ENCODE data around the gene ANK3.

ANK3 gene

DNA sequence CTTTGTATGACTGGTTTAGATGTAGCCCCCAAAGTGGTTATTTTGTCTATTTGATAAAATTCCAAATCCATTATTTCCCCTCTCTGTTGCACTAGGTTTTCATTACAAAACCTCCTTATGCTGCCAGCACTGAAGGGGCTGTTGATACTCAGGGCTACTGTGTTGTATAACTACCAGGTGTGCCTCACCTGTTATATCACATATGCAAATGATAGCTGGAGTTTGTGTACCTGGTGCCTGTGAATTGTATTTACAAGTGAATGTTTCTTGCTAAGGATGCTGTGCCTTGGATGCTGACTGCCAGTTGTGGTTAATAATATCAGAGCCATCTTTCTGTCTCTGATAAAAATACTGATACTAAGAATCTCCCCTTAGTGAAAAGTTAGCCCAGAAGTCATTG is 398.6 kb downstream of the ANK3 start:
- Histone ChIP-seq H3K79me1 (ENCODE audit: low read length) (no peaks in the 10 kb centered on the region), H3K4me1 (ENCODE audit: control insufficient read depth in 1 of 2, insufficient read depth in 2 of 2, low read length in 2 of 2) (no peaks in the 10 kb centered on the region), H2BK120ac (ENCODE audit: insufficient read depth, low read length, poor library complexity) (no peak overlapping the region), H3K14ac (ENCODE audit: low read length) (no peak overlapping the region), H2AFZ (ENCODE audit: insufficient read depth, low read length, poor library complexity) (no peak overlapping the region), H2AK5ac (ENCODE audit: low read length) (no peak overlapping the region), H3K27ac (ENCODE audit: low read depth, low read length) (no peak overlapping the region), H3K18ac (ENCODE audit: low read length) (no peak overlapping the region), H3K36me3 (ENCODE audit: control insufficient read depth in 1 of 2, insufficient read depth in 2 of 2, low read length in 2 of 2) (no peaks in the 10 kb centered on the region), H3K4ac (ENCODE audit: low read depth, low read length) (no peak overlapping the region), H3K9me3 (ENCODE audit: insufficient read depth, low read depth, low read length) (no peaks in the 10 kb centered on the region), H2BK5ac (ENCODE audit: low read depth, low read length, poor library complexity) (no peak overlapping the region), H4K8ac (ENCODE audit: low read depth, low read length) (no peak overlapping the region), H3K27me3 (ENCODE audit: insufficient read depth, low read length) (no peaks in the 10 kb centered on the region), H4K12ac (ENCODE audit: low read depth, low read length) (no peak overlapping the region), H2BK12ac (ENCODE audit: low read length) (no peak overlapping the region), H3K4me2 (ENCODE audit: low read length) (no peak overlapping the region), H3K79me2 (ENCODE audit: control insufficient read depth, insufficient read depth, low read length, poor library complexity) (no peaks in the 10 kb centered on the region), H3K23ac (ENCODE audit: low read length) (no peak overlapping the region), H4K91ac (ENCODE audit: low read depth, low read length) (no peak overlapping the region), H3K9ac (ENCODE audit: low read length) (no peak overlapping the region), H3K4me3 (ENCODE audit: low read depth, low read length) (no peak overlapping the region)
- DNase-seq = no peak

DNA sequence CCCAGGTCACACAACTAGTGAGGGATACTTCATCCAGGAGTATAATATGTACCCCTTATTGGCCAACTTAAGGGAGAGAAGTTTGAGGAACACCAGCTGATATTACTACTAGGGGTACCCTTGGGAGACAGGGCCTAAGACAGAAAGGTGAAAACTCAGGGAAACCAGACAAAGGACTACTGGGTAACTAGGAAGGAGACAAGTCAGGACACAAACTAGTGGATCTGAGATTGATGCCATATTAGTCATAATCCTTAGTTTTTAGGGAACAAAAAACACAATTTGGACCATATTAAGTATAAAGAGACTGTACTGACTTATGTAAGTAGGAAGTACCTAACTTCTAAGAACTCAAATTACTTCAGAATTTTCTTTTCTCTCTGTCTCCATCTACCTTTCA is 404.0 kb downstream of the ANK3 start:
- Histone ChIP-seq H4K8ac (ENCODE audit: low read depth, low read length) (no peak overlapping the region), H3K4ac (ENCODE audit: low read depth, low read length) (no peak overlapping the region), H2AFZ (ENCODE audit: insufficient read depth, low read length, poor library complexity) (no peak overlapping the region), H3K18ac (ENCODE audit: low read length) (no peak overlapping the region), H3K23ac (ENCODE audit: low read length) (no peak overlapping the region), H3K4me3 (ENCODE audit: low read depth, low read length) (no peak overlapping the region), H4K12ac (ENCODE audit: low read depth, low read length) (no peak overlapping the region), H3K79me2 (ENCODE audit: control insufficient read depth, insufficient read depth, low read length, poor library complexity) (no peaks in the 10 kb centered on the region), H3K4me1 (ENCODE audit: control insufficient read depth in 1 of 2, insufficient read depth in 2 of 2, low read length in 2 of 2) (no peaks in the 10 kb centered on the region), H2AK5ac (ENCODE audit: low read length) (no peak overlapping the region), H3K79me1 (ENCODE audit: low read length) (no peaks in the 10 kb centered on the region), H3K27me3 (ENCODE audit: insufficient read depth, low read length) (no peaks in the 10 kb centered on the region), H3K27ac (ENCODE audit: low read depth, low read length) (no peak overlapping the region), H3K9ac (ENCODE audit: low read length) (no peak overlapping the region), H2BK5ac (ENCODE audit: low read depth, low read length, poor library complexity) (no peak overlapping the region), H3K9me3 (ENCODE audit: insufficient read depth, low read depth, low read length) (no peaks in the 10 kb centered on the region), H3K36me3 (ENCODE audit: control insufficient read depth in 1 of 2, insufficient read depth in 2 of 2, low read length in 2 of 2) (no peaks in the 10 kb centered on the region), H2BK12ac (ENCODE audit: low read length) (no peak overlapping the region), H4K91ac (ENCODE audit: low read depth, low read length) (no peak overlapping the region), H3K14ac (ENCODE audit: low read length) (no peak overlapping the region), H2BK120ac (ENCODE audit: insufficient read depth, low read length, poor library complexity) (no peak overlapping the region), H3K4me2 (ENCODE audit: low read length) (no peak overlapping the region)
- no peak for DNase-seq

DNA sequence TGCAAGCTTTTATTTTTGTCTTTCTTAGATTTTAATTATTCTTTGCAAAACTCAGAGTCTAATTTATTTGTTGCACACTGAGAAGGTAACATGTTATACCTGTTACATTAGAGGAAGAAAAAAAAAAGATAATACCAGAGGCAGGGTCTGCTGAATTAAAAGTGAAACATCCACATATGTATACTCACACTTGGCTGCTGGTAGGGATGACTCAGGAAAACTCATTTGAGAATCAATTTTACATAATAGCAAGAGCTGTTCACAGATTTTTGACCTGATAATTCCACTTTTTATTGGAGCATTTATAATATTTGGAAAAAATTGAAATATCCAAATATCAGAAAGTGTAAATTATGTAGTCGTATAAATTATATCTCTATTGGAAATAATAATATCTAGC is 405.3 kb downstream of the ANK3 start:
- no peak overlapping the region for H4K8ac ChIP-seq (ENCODE audit: low read depth, low read length)
- H3K27ac ChIP-seq (ENCODE audit: low read depth, low read length) = no peak overlapping the region
- H4K91ac ChIP-seq (ENCODE audit: low read depth, low read length) = no peak overlapping the region
- H3K4ac ChIP-seq (ENCODE audit: low read depth, low read length) = no peak overlapping the region
- WGBS (ENCODE audit: extremely low coverage, insufficient coverage, insufficient read length) = no CpG with 5 or more reads among the region's 1 CpG
- no peak overlapping the region for H2AFZ ChIP-seq (ENCODE audit: insufficient read depth, low read length, poor library complexity)
- no peak overlapping the region for H3K23ac ChIP-seq (ENCODE audit: low read length)
- no peak overlapping the region for H3K4me3 ChIP-seq (ENCODE audit: low read depth, low read length)
- H3K14ac ChIP-seq (ENCODE audit: low read length) = no peak overlapping the region
- H3K4me1 ChIP-seq (ENCODE audit: control insufficient read depth in 1 of 2, insufficient read depth in 2 of 2, low read length in 2 of 2) = no peaks in the 10 kb centered on the region
- no peak overlapping the region for H3K9ac ChIP-seq (ENCODE audit: low read length)
- H3K9me3 ChIP-seq (ENCODE audit: insufficient read depth, low read depth, low read length) = no peaks in the 10 kb centered on the region
- no peak overlapping the region for H3K4me2 ChIP-seq (ENCODE audit: low read length)
- H3K79me1 ChIP-seq (ENCODE audit: low read length) = no peaks in the 10 kb centered on the region
- H3K27me3 ChIP-seq (ENCODE audit: insufficient read depth, low read length) = no peaks in the 10 kb centered on the region
- H3K36me3 ChIP-seq (ENCODE audit: control insufficient read depth in 1 of 2, insufficient read depth in 2 of 2, low read length in 2 of 2) = no peaks in the 10 kb centered on the region
- H2AK5ac ChIP-seq (ENCODE audit: low read length) = no peak overlapping the region
- no peaks in the 10 kb centered on the region for H3K79me2 ChIP-seq (ENCODE audit: control insufficient read depth, insufficient read depth, low read length, poor library complexity)
- no peak overlapping the region for H3K18ac ChIP-seq (ENCODE audit: low read length)
- H2BK5ac ChIP-seq (ENCODE audit: low read depth, low read length, poor library complexity) = no peak overlapping the region
- no peak overlapping the region for H4K12ac ChIP-seq (ENCODE audit: low read depth, low read length)
- DNase-seq = no peak
- no peak overlapping the region for H2BK12ac ChIP-seq (ENCODE audit: low read length)
- no peak overlapping the region for H2BK120ac ChIP-seq (ENCODE audit: insufficient read depth, low read length, poor library complexity)

DNA sequence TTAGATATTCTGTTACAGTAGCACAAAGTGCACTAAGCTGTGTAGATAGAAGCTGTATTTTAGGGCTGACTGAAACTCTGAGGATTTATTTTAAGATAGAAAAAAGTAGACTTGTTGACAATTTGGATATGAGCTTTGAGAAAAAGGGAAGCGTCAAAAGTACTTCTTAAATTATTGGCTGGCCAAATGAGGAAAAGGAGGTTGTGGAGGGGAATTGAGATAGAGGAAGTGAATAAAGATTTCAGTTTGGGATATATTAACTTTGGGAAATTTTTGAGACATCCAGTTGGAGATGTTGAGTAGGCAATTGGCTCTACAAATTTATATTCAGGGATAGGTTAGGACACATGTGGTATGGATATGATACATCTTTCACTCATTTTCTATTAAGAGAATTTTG is 409.3 kb downstream of the ANK3 start:
- Histone ChIP-seq H3K9ac (ENCODE audit: low read length) (no peak overlapping the region), H3K4me3 (ENCODE audit: low read depth, low read length) (no peak overlapping the region), H3K79me2 (ENCODE audit: control insufficient read depth, insufficient read depth, low read length, poor library complexity) (no peaks in the 10 kb centered on the region), H3K4me2 (ENCODE audit: low read length) (no peak overlapping the region), H2BK5ac (ENCODE audit: low read depth, low read length, poor library complexity) (no peak overlapping the region), H3K27me3 (ENCODE audit: insufficient read depth, low read length) (no peaks in the 10 kb centered on the region), H3K36me3 (ENCODE audit: control insufficient read depth in 1 of 2, insufficient read depth in 2 of 2, low read length in 2 of 2) (peaks cover 0 to 6% of the 10 kb centered on the region in 2 experiments), H4K12ac (ENCODE audit: low read depth, low read length) (no peak overlapping the region), H2BK12ac (ENCODE audit: low read length) (no peak overlapping the region), H2AFZ (ENCODE audit: insufficient read depth, low read length, poor library complexity) (no peak overlapping the region), H2AK5ac (ENCODE audit: low read length) (no peak overlapping the region), H3K4me1 (ENCODE audit: control insufficient read depth in 1 of 2, insufficient read depth in 2 of 2, low read length in 2 of 2) (no peaks in the 10 kb centered on the region), H3K23ac (ENCODE audit: low read length) (no peak overlapping the region), H3K79me1 (ENCODE audit: low read length) (no peaks in the 10 kb centered on the region), H3K14ac (ENCODE audit: low read length) (no peak overlapping the region), H4K8ac (ENCODE audit: low read depth, low read length) (no peak overlapping the region), H3K18ac (ENCODE audit: low read length) (no peak overlapping the region), H3K27ac (ENCODE audit: low read depth, low read length) (no peak overlapping the region), H3K4ac (ENCODE audit: low read depth, low read length) (no peak overlapping the region), H3K9me3 (ENCODE audit: insufficient read depth, low read depth, low read length) (peaks cover 3% of the 10 kb centered on the region), H2BK120ac (ENCODE audit: insufficient read depth, low read length, poor library complexity) (no peak overlapping the region), H4K91ac (ENCODE audit: low read depth, low read length) (no peak overlapping the region)
- DNase-seq = no peak
- WGBS (ENCODE audit: extremely low coverage, insufficient coverage, insufficient read length) = no CpG with 5 or more reads among the region's 1 CpG

DNA sequence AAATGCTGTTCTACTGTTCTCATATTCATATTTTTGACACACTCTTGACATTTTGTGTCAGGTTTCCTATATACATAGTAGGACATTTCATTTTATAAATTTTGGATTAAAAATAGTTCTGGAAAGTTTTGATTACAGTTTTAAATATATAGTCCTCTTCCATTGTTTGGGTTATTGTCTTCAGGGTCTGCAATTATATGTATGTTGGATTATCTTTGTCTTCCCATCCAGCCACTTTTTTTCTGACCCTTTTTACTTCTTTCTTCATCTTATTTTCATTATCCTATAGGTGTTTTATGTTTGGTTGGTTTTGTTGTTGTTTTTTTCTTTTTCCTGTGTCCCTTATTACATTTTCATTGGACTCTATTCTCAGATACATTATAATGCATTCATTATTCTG is 412.2 kb downstream of the ANK3 start:
- Histone ChIP-seq H3K4me3 (ENCODE audit: low read depth, low read length) (no peak overlapping the region), H2AFZ (ENCODE audit: insufficient read depth, low read length, poor library complexity) (no peak overlapping the region), H3K18ac (ENCODE audit: low read length) (no peak overlapping the region), H2BK12ac (ENCODE audit: low read length) (no peak overlapping the region), H2BK120ac (ENCODE audit: insufficient read depth, low read length, poor library complexity) (no peak overlapping the region), H3K4me1 (ENCODE audit: control insufficient read depth in 1 of 2, insufficient read depth in 2 of 2, low read length in 2 of 2) (peaks cover 2% of the 10 kb centered on the region in 2 experiments), H3K9ac (ENCODE audit: low read length) (no peak overlapping the region), H4K91ac (ENCODE audit: low read depth, low read length) (no peak overlapping the region), H4K12ac (ENCODE audit: low read depth, low read length) (no peak overlapping the region), H3K4me2 (ENCODE audit: low read length) (no peak overlapping the region), H3K79me2 (ENCODE audit: control insufficient read depth, insufficient read depth, low read length, poor library complexity) (peaks cover 2% of the 10 kb centered on the region), H4K8ac (ENCODE audit: low read depth, low read length) (no peak overlapping the region), H2BK5ac (ENCODE audit: low read depth, low read length, poor library complexity) (no peak overlapping the region), H3K27me3 (ENCODE audit: insufficient read depth, low read length) (no peaks in the 10 kb centered on the region), H3K14ac (ENCODE audit: low read length) (no peak overlapping the region), H2AK5ac (ENCODE audit: low read length) (no peak overlapping the region), H3K36me3 (ENCODE audit: control insufficient read depth in 1 of 2, insufficient read depth in 2 of 2, low read length in 2 of 2) (peaks cover 0 to 6% of the 10 kb centered on the region in 2 experiments), H3K23ac (ENCODE audit: low read length) (no peak overlapping the region), H3K27ac (ENCODE audit: low read depth, low read length) (no peak overlapping the region), H3K79me1 (ENCODE audit: low read length) (peaks cover 3% of the 10 kb centered on the region), H3K4ac (ENCODE audit: low read depth, low read length) (no peak overlapping the region), H3K9me3 (ENCODE audit: insufficient read depth, low read depth, low read length) (peaks cover 3% of the 10 kb centered on the region)
- no peak for DNase-seq

Data from trophoblast cell (in vitro differentiated cells and primary cell).